IMR-90 (cell line): ENCODE data around the gene B3GAT3. TPM values are rescaled to one million over a fixed set of nuclear protein-coding genes. Genes with fewer than 3 reads are reported as not detected.

ENCODE experiments used
- ATAC-seq: fragments of 200-7000 bp; cut with Tn5 transposase; 2 replicates; pipeline ENCODE4 v1.9.1; 2020; ENCODE audit warnings: low read depth, mild to moderate bottlenecking, moderate library complexity
- BruUV-seq: library from RNA; stranded (reverse); fragments of 400-500 nt; replicated peaks from 2 replicates; lab custom pipeline; 2021; lab: Mats Ljungman, UMichigan
- CTCF ChIA-PET: fragments of 300-600 bp; formaldehyde crosslinking; extraction: SDS; loops from one replicate; lab custom pipeline; 2021; ENCODE audit warnings: antibody characterized with exemption; lab: Yijun Ruan, JAX
- POLR2A ChIA-PET: fragments of 300-600 bp; sonication (Branson Sonifier 250); formaldehyde crosslinking; loops from one replicate; lab custom pipeline; 2022; ENCODE audit warnings: antibody characterized with exemption; ENCODE audit not compliant: unreplicated experiment; lab: Charles Lee
- DNase-seq: peaks from one replicate; pipeline ENCODE4 v3.0.0; 2013
- H2AFZ ChIP-seq: replicated peaks from 2 replicates; pipeline ENCODE3; 2013; ENCODE audit warnings: low read length, mild to moderate bottlenecking; ENCODE audit not compliant: poor library complexity
- H2AK5ac ChIP-seq: 2 replicates; pipeline ENCODE4 v1.6.1; 2013; ENCODE audit warnings: low read depth, low read length, inconsistent platforms
- H2AK9ac ChIP-seq: replicated peaks from 2 replicates; pipeline ENCODE3; 2013; ENCODE audit warnings: mild to moderate bottlenecking, low read depth, low read length, moderate library complexity; ENCODE audit not compliant: poor library complexity
- H2BK120ac ChIP-seq: 2 replicates; pipeline ENCODE4 v1.6.1; 2013; ENCODE audit warnings: low read depth, low read length, inconsistent platforms
- H2BK15ac ChIP-seq: 3 replicates; pipeline ENCODE4 v1.6.1; 2013; ENCODE audit warnings: low read depth, low read length, inconsistent platforms
- H2BK20ac ChIP-seq: 2 replicates; pipeline ENCODE4 v1.6.1; 2013; ENCODE audit warnings: low read depth, mild to moderate bottlenecking, inconsistent platforms, low read length, moderate library complexity
- H2BK5ac ChIP-seq: 2 replicates; pipeline ENCODE4 v1.6.1; 2013; ENCODE audit warnings: mild to moderate bottlenecking, low read depth, low read length, inconsistent platforms; ENCODE audit not compliant: poor library complexity, severe bottlenecking
- H3K14ac ChIP-seq: replicated peaks from 2 replicates; pipeline ENCODE4 v1.6.1; 2013; ENCODE audit warnings: low read depth, low read length, inconsistent platforms
- H3K18ac ChIP-seq: 2 replicates; pipeline ENCODE4 v1.6.1; 2013; ENCODE audit warnings: low read depth, low read length, control low read depth
- H3K23ac ChIP-seq: 2 replicates; pipeline ENCODE4 v1.6.1; 2013; ENCODE audit warnings: low read depth, low read length, inconsistent platforms
- H3K27ac ChIP-seq: 2 replicates; pipeline ENCODE4 v1.5.1; 2013; ENCODE audit warnings: mild to moderate bottlenecking, control low read depth, low read length; ENCODE audit not compliant: insufficient read depth
- H3K27me3 ChIP-seq: 2 replicates; pipeline ENCODE4 v1.6.1; 2013; ENCODE audit warnings: low read length; ENCODE audit not compliant: control insufficient read depth, insufficient read depth
- H3K36me3 ChIP-seq: 2 replicates; pipeline ENCODE4 v1.6.1; 2013; ENCODE audit warnings: low read length, mixed read lengths; ENCODE audit not compliant: control insufficient read depth, insufficient read depth
- H3K4ac ChIP-seq: 2 replicates; pipeline ENCODE4 v1.6.1; 2013; ENCODE audit warnings: low read depth, low read length, inconsistent platforms
- H3K4me1 ChIP-seq: 2 replicates; pipeline ENCODE4 v1.6.1; 2013; ENCODE audit warnings: low read length, mixed read lengths; ENCODE audit not compliant: control insufficient read depth, insufficient read depth
- H3K4me2 ChIP-seq: 2 replicates; pipeline ENCODE4 v1.6.1; 2013; ENCODE audit warnings: low read depth, mild to moderate bottlenecking, control low read depth, low read length, moderate library complexity
- H3K4me3 ChIP-seq: 2 replicates; pipeline ENCODE4 v1.5.1; 2013; ENCODE audit warnings: low read depth, mild to moderate bottlenecking, control low read depth, low read length, moderate library complexity; ENCODE audit not compliant: insufficient read depth
- H3K56ac ChIP-seq: 2 replicates; pipeline ENCODE4 v1.6.1; 2013; ENCODE audit warnings: low read length, inconsistent platforms; ENCODE audit not compliant: insufficient read depth; ENCODE audit errors: extremely low read depth
- H3K79me1 ChIP-seq, 2 experiments: 2 replicates each; pipeline ENCODE4 v1.6.1; 2013; ENCODE audit warnings: low read length in 2 of 2, inconsistent platforms in 1 of 2, low read depth in 1 of 2
- H3K9ac ChIP-seq: 2 replicates; pipeline ENCODE4 v1.6.1; 2013; ENCODE audit warnings: low read depth, low read length, control low read depth
- H3K9me1 ChIP-seq: 2 replicates; pipeline ENCODE4 v1.6.1; 2013; ENCODE audit warnings: low read length, inconsistent platforms; ENCODE audit not compliant: insufficient read depth
- H3K9me3 ChIP-seq: 2 replicates; pipeline ENCODE4 v1.6.1; 2013; ENCODE audit warnings: low read length; ENCODE audit not compliant: control insufficient read depth, insufficient read depth
- H4K20me1 ChIP-seq: 2 replicates; pipeline ENCODE4 v1.6.1; 2013; ENCODE audit warnings: low read length, inconsistent platforms; ENCODE audit not compliant: insufficient read depth
- H4K5ac ChIP-seq: 2 replicates; pipeline ENCODE4 v1.6.1; 2013; ENCODE audit warnings: mild to moderate bottlenecking, low read depth, low read length, control low read depth
- H4K8ac ChIP-seq, 2 experiments: 2 replicates each; pipeline ENCODE4 v1.6.1; 2013; ENCODE audit warnings: low read depth in 2 of 2, low read length in 2 of 2, control low read depth in 1 of 2, inconsistent platforms in 1 of 2
- H4K91ac ChIP-seq: 2 replicates; pipeline ENCODE4 v1.6.1; 2013; ENCODE audit warnings: low read depth, low read length, inconsistent platforms; ENCODE audit not compliant: insufficient read depth
- BHLHE40 ChIP-seq: fragments of 150-350 bp; IDR thresholded peaks from 2 replicates; pipeline ENCODE4 v1.6.1; 2016; ENCODE audit warnings: mild to moderate bottlenecking, low read depth, low read length
- CEBPB ChIP-seq: IDR thresholded peaks from 2 replicates; pipeline ENCODE4 v1.6.1; 2012; ENCODE audit warnings: low read depth, low read length, improper control_type of control experiment
- CHD1 ChIP-seq: IDR thresholded peaks from 2 replicates; pipeline ENCODE4 v1.6.1; 2012; ENCODE audit warnings: low read depth, low read length, improper control_type of control experiment
- FOS ChIP-seq: fragments of 150-350 bp; IDR thresholded peaks from 2 replicates; pipeline ENCODE4 v1.6.1; 2016; ENCODE audit warnings: low read depth, low read length
- MAZ ChIP-seq: IDR thresholded peaks from 2 replicates; pipeline ENCODE4 v1.6.1; 2012; ENCODE audit warnings: low read depth, mild to moderate bottlenecking, low read length, improper control_type of control experiment, moderate library complexity, borderline replicate concordance
- MXI1 ChIP-seq: IDR thresholded peaks from 2 replicates; pipeline ENCODE4 v1.6.1; 2012; ENCODE audit warnings: low read depth, mild to moderate bottlenecking, low read length, moderate library complexity, borderline replicate concordance
- NFE2L2 ChIP-seq: fragments of 150-350 bp; IDR thresholded peaks from 2 replicates; pipeline ENCODE4 v1.6.1; 2016; ENCODE audit warnings: low read depth, mild to moderate bottlenecking, low read length
- POLR2A ChIP-seq: IDR thresholded peaks from 2 replicates; pipeline ENCODE4 v1.6.1; 2012; ENCODE audit warnings: mild to moderate bottlenecking, low read depth, low read length
- RAD21 ChIP-seq: IDR thresholded peaks from 2 replicates; pipeline ENCODE4 v1.6.1; 2012; ENCODE audit warnings: low read length, improper control_type of control experiment
- RFX5 ChIP-seq: IDR thresholded peaks from 2 replicates; pipeline ENCODE4 v1.8.0; 2012; ENCODE audit warnings: low read depth, mild to moderate bottlenecking, low read length, moderate library complexity
- SMC3 ChIP-seq: fragments of 150-350 bp; IDR thresholded peaks from 2 replicates; pipeline ENCODE4 v1.6.1; 2016; ENCODE audit warnings: low read depth, mild to moderate bottlenecking, antibody characterized with exemption, low read length, moderate library complexity
- WGBS, 2 experiments: methylation state at CpG; one replicate each; pipeline versions ENCODE4 v1.1.5 to v1.1.7; 2013; ENCODE audit warnings: missing lambda C conversion rate in 2 of 2; ENCODE audit not compliant: insufficient read length in 1 of 2; ENCODE audit errors: extremely low coverage in 2 of 2; 5-methylcytosine and 5-hydroxymethylcytosine counted together
- dilution Hi-C: fragments of 300-500 bp; cut with HindIII; formaldehyde crosslinking; loops from one replicate; pipeline ENCODE4 v1.14.3; 2018; ENCODE audit warnings: low sequenced_read_pairs; ENCODE audit not compliant: unreplicated experiment
- in situ Hi-C: fragments of 300-500 bp; cut with MboI; formaldehyde crosslinking; loops from 3 replicates; pipeline ENCODE4 v1.14.3; 2019; ENCODE audit warnings: low sequenced_read_pairs, inconsistent platforms, mixed read lengths
- intact Hi-C: fragments of 100-400 bp; cut with micrococcal nuclease; formaldehyde crosslinking; loops from 2 replicates; pipeline ENCODE4 v1.10.0; 2022
- polyA plus RNA-seq, 3 experiments: library from polyadenylated mRNA; depleted of rRNA; stranded (reverse); fragments of >200 nt; gene quantifications; 2 replicates each; pipeline ENCODE4 v1.2.3, GENCODE V29; 2012; ENCODE audit warnings: low replicate concordance in 1 of 3
- total RNA-seq: library from RNA; depleted of rRNA; stranded (reverse); fragments of >200 nt; gene quantifications from 2 replicates; pipeline ENCODE4 v1.2.3, GENCODE V29; 2012
- TF ChIP-seq, protein P1 (sequence below): fragments of 150-350 bp; IDR thresholded peaks from 2 replicates; pipeline ENCODE4 v1.6.1; 2017; ENCODE audit warnings: mild to moderate bottlenecking, antibody characterized with exemption, low read length, low read depth
- TF ChIP-seq, protein P2 (sequence below): fragments of 150-350 bp; IDR thresholded peaks from 2 replicates; pipeline ENCODE4 v1.6.1; 2016; ENCODE audit warnings: low read depth, mild to moderate bottlenecking, low read length, moderate library complexity, borderline replicate concordance

The B3GAT3 gene
- total and polyA plus RNA-seq, 2 of the 4 experiments (the other 2 are of a cell fraction) = 10.4 to 38.4 TPM

DNA sequence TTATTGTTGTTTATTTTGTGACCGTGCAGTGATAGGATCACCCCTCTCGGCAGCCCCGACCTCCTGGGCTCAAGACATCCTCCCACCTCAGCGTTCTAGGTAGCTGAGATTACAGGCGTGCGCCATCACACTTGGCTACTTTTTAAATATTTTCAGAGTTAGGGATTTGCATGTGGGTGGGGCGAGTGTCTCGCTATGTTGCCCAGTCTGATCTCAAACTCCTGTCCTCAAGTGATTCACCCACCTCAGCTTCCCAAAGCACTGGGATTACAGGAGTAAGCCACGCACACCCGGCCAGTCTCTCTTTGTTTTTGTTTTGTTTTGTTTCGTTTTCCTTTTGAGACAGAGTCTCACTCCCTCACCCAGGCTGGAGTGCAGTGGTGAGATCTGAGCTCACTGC is 32.5 kb upstream of the B3GAT3 start:
- peak overlapping the region; percentile 69 for H2AFZ ChIP-seq
- no peak overlapping the region for H3K56ac ChIP-seq

More for the DNA sequence above, 32.5 kb upstream of the B3GAT3 start:
- Histone ChIP-seq H2BK5ac (no peak overlapping the region), H2BK20ac (no peak overlapping the region), H2BK120ac (no peak overlapping the region), H3K9me3 (no peaks in the 10 kb centered on the region), H3K23ac (no peak overlapping the region), H3K18ac (no peak overlapping the region), H3K4me1 (peaks cover 2% of the 10 kb centered on the region; the same call in 1 of the 2 replicates), H4K8ac (peak overlapping the region; percentile 47 to 70; a peak in 3 of 4 replicates), H3K4ac (no peak overlapping the region), H3K36me3 (peaks cover 6% of the 10 kb centered on the region), H3K14ac (no peak overlapping the region), H2BK15ac (no peak overlapping the region), H3K4me3 (no peak overlapping the region), H4K5ac (peak overlapping the region; percentile 50; the same call in 1 of the 2 replicates), H3K27me3 (no peaks in the 10 kb centered on the region), H4K91ac (no peak overlapping the region), H3K4me2 (no peak overlapping the region), H4K20me1 (no peaks in the 10 kb centered on the region; the same call in 1 of the 2 replicates), H3K79me1 (peaks cover 6 to 34% of the 10 kb centered on the region in 2 experiments), H3K9ac (no peak overlapping the region), H2AK9ac (peak overlapping the region; percentile 9), H3K27ac (no peak overlapping the region), H3K9me1 (no peaks in the 10 kb centered on the region), H2AK5ac (0 out of 2 replicates have a peak overlapping the region, but pooled peaks have one; percentile 24)
- ATAC-seq (no peak), DNase-seq (no peak)
- ChIA-PET POLR2A (interaction anchor here (1.2 kb wide), 1 partner anchor 11 kb away, joined by 5 read pairs; the partner anchor contains the start of genes C11orf98 and CSKMT), CTCF (no interaction called here)
- BruUV-seq = no TSS peak
- in situ Hi-C loops = no loop called here
- WGBS, 2 experiments = no CpG with 5 or more reads among the region's 11 CpGs
- dilution Hi-C loops = no loop called here
- TF ChIP-seq SMC3 (no peak), RFX5 (no peak), CEBPB (no peak), MXI1 (no peak), NFE2L2 (no peak), BHLHE40 (no peak), RAD21 (no peak), POLR2A (no peak), CHD1 (no peak), MAZ (no peak), FOS (no peak)
- TF ChIP-seq, protein P1, sequence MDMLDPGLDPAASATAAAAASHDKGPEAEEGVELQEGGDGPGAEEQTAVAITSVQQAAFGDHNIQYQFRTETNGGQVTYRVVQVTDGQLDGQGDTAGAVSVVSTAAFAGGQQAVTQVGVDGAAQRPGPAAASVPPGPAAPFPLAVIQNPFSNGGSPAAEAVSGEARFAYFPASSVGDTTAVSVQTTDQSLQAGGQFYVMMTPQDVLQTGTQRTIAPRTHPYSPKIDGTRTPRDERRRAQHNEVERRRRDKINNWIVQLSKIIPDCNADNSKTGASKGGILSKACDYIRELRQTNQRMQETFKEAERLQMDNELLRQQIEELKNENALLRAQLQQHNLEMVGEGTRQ = no peak
- TF ChIP-seq, protein P2, sequence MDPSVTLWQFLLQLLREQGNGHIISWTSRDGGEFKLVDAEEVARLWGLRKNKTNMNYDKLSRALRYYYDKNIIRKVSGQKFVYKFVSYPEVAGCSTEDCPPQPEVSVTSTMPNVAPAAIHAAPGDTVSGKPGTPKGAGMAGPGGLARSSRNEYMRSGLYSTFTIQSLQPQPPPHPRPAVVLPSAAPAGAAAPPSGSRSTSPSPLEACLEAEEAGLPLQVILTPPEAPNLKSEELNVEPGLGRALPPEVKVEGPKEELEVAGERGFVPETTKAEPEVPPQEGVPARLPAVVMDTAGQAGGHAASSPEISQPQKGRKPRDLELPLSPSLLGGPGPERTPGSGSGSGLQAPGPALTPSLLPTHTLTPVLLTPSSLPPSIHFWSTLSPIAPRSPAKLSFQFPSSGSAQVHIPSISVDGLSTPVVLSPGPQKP = no peak
- intact Hi-C loops = no loop called here
